Immature natural killer cell (primary cell): ENCODE data around the gene UBE2Z. TPM values are rescaled to one million over a fixed set of nuclear protein-coding genes. Genes with fewer than 3 reads are reported as not detected.

ENCODE experiments used
- DNase-seq, 3 donors: peaks; one replicate each; pipeline ENCODE4 v3.0.0; 2022; ENCODE audit warnings: mixed read lengths in 1 of 3
- H3K27ac Mint-ChIP-seq, 6 donors: one replicate each; pipeline ENCODE4 v1.8.0; 2020; ENCODE audit warnings: mixed read lengths in 6 of 6, mild to moderate bottlenecking in 5 of 6, inconsistent platforms in 4 of 6, moderate library complexity in 3 of 6
- H3K27me3 Mint-ChIP-seq, 3 donors: one replicate each; pipeline ENCODE4 v1.8.0; 2020 to 2021; ENCODE audit warnings: low read depth in 3 of 3, mild to moderate bottlenecking in 3 of 3, mixed read lengths in 3 of 3, moderate library complexity in 3 of 3, inconsistent platforms in 1 of 3
- H3K36me3 Mint-ChIP-seq, 3 donors: one replicate each; pipeline ENCODE4 v1.8.0; 2020; ENCODE audit warnings: mixed read lengths in 3 of 3, inconsistent platforms in 2 of 3, mild to moderate bottlenecking in 2 of 3
- H3K4me1 Mint-ChIP-seq, 2 donors: one replicate each; pipeline ENCODE4 v1.8.0; 2020; ENCODE audit warnings: inconsistent platforms in 2 of 2, mild to moderate bottlenecking in 2 of 2, mixed read lengths in 2 of 2, moderate library complexity in 1 of 2
- H3K4me3 Mint-ChIP-seq, 5 donors: one replicate each; pipeline ENCODE4 v1.8.0; 2020; ENCODE audit warnings: mild to moderate bottlenecking in 5 of 5, mixed read lengths in 5 of 5, inconsistent platforms in 3 of 5, moderate library complexity in 3 of 5
- H3K9me3 Mint-ChIP-seq, 6 donors: one replicate each; pipeline ENCODE4 v1.8.0; 2020; ENCODE audit warnings: mild to moderate bottlenecking in 6 of 6, mixed read lengths in 6 of 6, inconsistent platforms in 4 of 6, moderate library complexity in 3 of 6
- polyA plus RNA-seq, 3 donors: library from polyadenylated mRNA; unstranded; fragments of 300-500 nt; fragmentation: Illumina TruSeq; gene quantifications; one replicate each; pipeline ENCODE4 v1.2.3, GENCODE V29; 2021

UBE2Z gene
- polyA plus RNA-seq, 3 donors from 2014 or later: 62.4 to 84.3 (median 65.3) TPM

DNA sequence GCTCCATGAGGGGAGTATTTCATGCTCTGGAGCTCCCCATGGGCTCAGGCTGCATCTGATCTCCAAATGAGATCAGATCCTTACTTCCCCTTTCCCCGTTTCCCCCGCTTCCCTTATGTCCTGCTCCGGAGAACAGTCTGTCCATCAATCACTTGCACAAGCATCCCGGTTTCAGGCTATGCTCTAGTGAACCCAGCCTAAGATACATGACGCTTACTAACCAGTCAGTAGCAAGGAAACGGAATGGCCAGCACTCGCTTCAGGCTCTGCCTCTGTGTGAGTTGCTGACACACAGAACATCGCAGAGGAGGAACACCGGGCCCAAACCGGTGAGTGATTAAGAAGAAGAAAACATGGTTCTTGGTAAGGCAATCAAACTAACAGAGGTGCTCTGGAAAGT, 25.0 kb upstream of the UBE2Z start:
- Mint-ChIP-seq H3K27me3 (peaks cover 0 to 5% (median 2%) of the 10 kb centered on the region in 3 donors), H3K36me3 (no peaks in the 10 kb centered on the region), H3K4me1 (peaks cover 3 to 16% of the 10 kb centered on the region in 2 donors), H3K9me3 (no peaks in the 10 kb centered on the region), H3K27ac (no peak overlapping the region), H3K4me3 (no peak overlapping the region)
- no peak for DNase-seq

GRCh38 chr17:48890086-48890485, 18.1 kb upstream of the UBE2Z start:
- H3K36me3 Mint-ChIP-seq: no peaks in the 10 kb centered on the region
- peaks cover 7 to 12% (median 9%) of the 10 kb centered on the region in 3 donors for H3K27me3 Mint-ChIP-seq
- no peak overlapping the region for H3K27ac Mint-ChIP-seq
- H3K9me3 Mint-ChIP-seq: no peaks in the 10 kb centered on the region
- DNase-seq: no peak
- peak overlapping the region in 2 of 5 donors; percentile 12 to 13 for H3K4me3 Mint-ChIP-seq
- peaks cover 22 to 31% of the 10 kb centered on the region in 2 donors for H3K4me1 Mint-ChIP-seq

- DNase-seq: no peak
- H3K27ac Mint-ChIP-seq: peak overlapping the region; percentile 94 to 98 (median 96)
- H3K4me3 Mint-ChIP-seq: peak overlapping the region; percentile 90 to 94 (median 93)
- H3K36me3 Mint-ChIP-seq: peaks cover 0 to 7% (median 4%) of the 10 kb centered on the region in 3 donors
- peaks cover 7 to 12% (median 11%) of the 10 kb centered on the region in 3 donors for H3K27me3 Mint-ChIP-seq
- H3K4me1 Mint-ChIP-seq: peaks cover 24 to 31% of the 10 kb centered on the region in 2 donors
- no peaks in the 10 kb centered on the region for H3K9me3 Mint-ChIP-seq
Observed at GRCh38 chr17:48892940-48893645, 15.1 kb upstream of the UBE2Z start.

DNA sequence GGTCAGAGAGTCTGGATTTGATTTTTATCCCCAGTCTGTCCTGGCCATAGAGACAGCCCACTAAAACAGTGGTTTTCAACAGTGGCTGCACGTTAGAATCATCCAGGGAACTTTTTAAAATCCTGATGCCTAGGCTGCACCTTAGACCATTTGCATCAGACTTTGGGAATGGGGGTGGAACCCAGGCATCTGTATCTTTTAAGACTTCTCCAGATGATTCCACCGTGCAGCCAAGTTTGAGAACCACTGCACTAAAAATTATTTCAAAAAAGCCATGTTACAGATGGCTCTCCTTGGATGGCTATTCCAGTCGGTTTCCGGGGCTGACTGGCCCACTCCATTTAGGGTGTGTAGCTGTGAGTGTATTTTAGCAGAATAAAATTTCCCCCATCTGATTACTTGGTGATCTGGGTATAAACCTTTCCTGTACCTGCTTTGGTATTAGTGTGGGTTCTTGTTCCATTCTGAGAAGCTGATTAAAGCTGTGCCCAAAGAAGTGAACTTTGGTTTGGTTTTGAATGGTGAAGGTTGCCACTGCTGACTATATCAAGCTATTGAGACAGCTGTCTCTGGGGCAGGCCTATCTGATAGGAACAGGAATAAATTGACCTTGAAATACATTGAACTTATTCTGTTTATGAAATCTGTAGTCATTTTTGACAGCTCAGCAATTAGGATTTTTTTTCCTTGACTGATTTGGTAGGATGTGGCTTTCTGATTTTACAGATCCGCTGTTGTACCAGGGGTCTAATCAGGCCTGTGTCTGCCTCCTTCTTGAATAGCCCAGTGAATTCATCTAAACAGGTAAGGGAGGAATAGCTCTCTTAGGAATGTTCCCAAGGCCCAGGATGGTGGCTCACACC, 14.3 kb upstream of the UBE2Z start:
- H3K27ac Mint-ChIP-seq: peak overlapping the region; percentile 94 to 98 (median 96)

DNA sequence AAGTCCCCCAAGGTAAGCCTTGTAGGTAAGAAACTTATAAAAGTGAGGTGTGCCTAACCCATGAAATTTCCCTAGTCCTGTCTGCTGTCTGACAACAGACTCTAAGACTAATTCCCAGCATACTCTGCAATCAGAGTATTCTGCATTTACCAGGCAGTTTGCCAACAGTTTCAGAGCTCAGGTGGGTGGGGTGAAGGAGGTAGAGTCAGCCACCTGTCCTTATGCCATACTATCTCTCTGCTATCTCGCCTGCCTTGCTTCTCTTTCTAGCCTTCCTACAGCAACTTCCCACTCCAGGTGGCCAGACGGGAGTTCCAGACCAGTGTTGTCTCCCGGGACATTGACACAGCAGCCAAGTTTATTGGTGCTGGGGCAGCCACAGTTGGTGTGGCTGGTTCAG, 13.3 kb upstream of the UBE2Z start:
- Mint-ChIP-seq H3K36me3 (peaks cover 0 to 7% (median 4%) of the 10 kb centered on the region in 3 donors), H3K27ac (peak overlapping the region in 2 of 6 donors; percentile 30 to 36), H3K4me3 (peak overlapping the region in 1 of 5 donors; percentile 14), H3K4me1 (peaks cover 24 to 31% of the 10 kb centered on the region in 2 donors), H3K27me3 (peaks cover 7 to 12% (median 11%) of the 10 kb centered on the region in 3 donors), H3K9me3 (no peaks in the 10 kb centered on the region)
- no peak for DNase-seq

More for the DNA sequence above, 14.3 kb upstream of the UBE2Z start:
- no peak for DNase-seq
- Mint-ChIP-seq H3K27me3 (peaks cover 7 to 12% (median 11%) of the 10 kb centered on the region in 3 donors), H3K4me1 (peaks cover 24 to 31% of the 10 kb centered on the region in 2 donors), H3K4me3 (peak overlapping the region; percentile 90 to 94 (median 93)), H3K36me3 (peaks cover 0 to 7% (median 4%) of the 10 kb centered on the region in 3 donors), H3K9me3 (no peaks in the 10 kb centered on the region)

GRCh38 chr17:48901241-48901640, 7.0 kb upstream of the UBE2Z start:
- Mint-ChIP-seq H3K4me1 (no peaks in the 10 kb centered on the region), H3K9me3 (no peaks in the 10 kb centered on the region), H3K27ac (no peak overlapping the region), H3K27me3 (peaks cover 0 to 7% (median 2%) of the 10 kb centered on the region in 3 donors), H3K4me3 (no peak overlapping the region), H3K36me3 (peaks cover 0 to 4% (median 3%) of the 10 kb centered on the region in 3 donors)
- no peak for DNase-seq

DNA sequence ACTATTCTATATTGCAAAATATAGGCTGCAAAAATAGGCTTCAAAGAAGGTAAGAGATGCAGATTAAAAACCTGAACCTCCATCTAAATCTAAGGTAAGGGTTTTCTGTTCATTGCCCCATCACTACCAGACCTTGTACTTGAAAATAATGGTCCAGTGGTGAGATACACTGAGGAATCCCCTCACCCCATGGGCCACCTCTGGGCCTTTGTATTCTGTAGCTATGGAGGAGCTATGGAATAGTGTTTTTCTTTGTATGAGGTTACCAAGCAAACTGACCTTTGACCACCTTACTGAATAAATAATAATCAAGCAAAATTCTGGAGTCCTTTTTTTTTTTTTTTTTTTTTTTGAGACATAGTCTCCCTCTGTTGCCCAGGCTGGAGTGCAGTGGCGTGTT, 4.8 kb upstream of the UBE2Z start:
- no peaks in the 10 kb centered on the region for H3K9me3 Mint-ChIP-seq
- H3K4me1 Mint-ChIP-seq: peaks cover 8% of the 10 kb centered on the region in 2 donors
- no peak overlapping the region for H3K4me3 Mint-ChIP-seq
- no peak for DNase-seq
- H3K27me3 Mint-ChIP-seq: peaks cover 5 to 8% (median 5%) of the 10 kb centered on the region in 3 donors
- no peaks in the 10 kb centered on the region for H3K36me3 Mint-ChIP-seq
- H3K27ac Mint-ChIP-seq: no peak overlapping the region

- Mint-ChIP-seq H3K27me3 (peaks cover 5 to 8% (median 5%) of the 10 kb centered on the region in 3 donors), H3K4me3 (no peak overlapping the region)
Observed at GRCh38 chr17:48904428-48904827, 3.8 kb upstream of the UBE2Z start.

GRCh38 chr17:48905987-48906515, 2.2 kb upstream of the UBE2Z start:
- peaks cover 29 to 31% of the 10 kb centered on the region in 2 donors for H3K4me1 Mint-ChIP-seq
- no peak overlapping the region for H3K27ac Mint-ChIP-seq
- H3K4me3 Mint-ChIP-seq: peak overlapping the region in 1 of 5 donors; percentile 59
- no peak for DNase-seq
- H3K9me3 Mint-ChIP-seq: no peaks in the 10 kb centered on the region
- H3K36me3 Mint-ChIP-seq: no peaks in the 10 kb centered on the region
- peaks cover 5 to 6% (median 5%) of the 10 kb centered on the region in 3 donors for H3K27me3 Mint-ChIP-seq

More at GRCh38 chr17:48904428-48904827, 3.8 kb upstream of the UBE2Z start:
- Mint-ChIP-seq H3K9me3 (no peaks in the 10 kb centered on the region), H3K4me1 (peaks cover 13 to 15% of the 10 kb centered on the region in 2 donors), H3K36me3 (no peaks in the 10 kb centered on the region), H3K27ac (no peak overlapping the region)
- DNase-seq: no peak

DNA sequence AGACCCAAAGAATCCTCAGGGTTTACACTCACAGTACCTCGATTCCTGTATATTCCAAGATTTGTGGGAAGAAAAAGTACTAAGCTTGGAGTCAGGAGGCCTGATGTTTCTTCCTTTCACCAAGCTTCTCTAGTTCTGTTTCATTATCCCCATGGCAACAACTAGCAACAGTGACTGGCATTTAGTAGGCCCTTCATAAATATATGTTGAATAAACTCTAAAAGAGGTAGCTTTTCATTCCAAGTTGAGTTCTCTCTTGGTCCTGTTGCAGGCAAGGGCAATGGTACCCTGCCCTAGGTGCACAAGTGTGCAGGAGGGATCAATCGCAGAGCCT, 527 bp upstream of the UBE2Z start:
- no peak for DNase-seq
- H3K9me3 Mint-ChIP-seq: no peaks in the 10 kb centered on the region

GRCh38 chr17:48908853-48909394, 717 bp downstream of the UBE2Z start:
- DNase-seq: peak; percentile 67 to 75 (median 68)
- H3K9me3 Mint-ChIP-seq: no peaks in the 10 kb centered on the region
- H3K4me1 Mint-ChIP-seq: peaks cover 50 to 58% of the 10 kb centered on the region in 2 donors
- peaks cover 4 to 6% (median 5%) of the 10 kb centered on the region in 3 donors for H3K27me3 Mint-ChIP-seq
- H3K4me3 Mint-ChIP-seq: peak overlapping the region; percentile 84 to 98 (median 89)
- H3K27ac Mint-ChIP-seq: peak overlapping the region; percentile 94 to 98 (median 96)
- H3K36me3 Mint-ChIP-seq: peaks cover 0 to 13% (median 12%) of the 10 kb centered on the region in 3 donors

More for the DNA sequence above, 527 bp upstream of the UBE2Z start:
- Mint-ChIP-seq H3K27me3 (peaks cover 5 to 6% (median 5%) of the 10 kb centered on the region in 3 donors), H3K36me3 (peaks cover 0 to 10% (median 7%) of the 10 kb centered on the region in 3 donors), H3K4me3 (peak overlapping the region; percentile 94 to 98 (median 97)), H3K4me1 (peaks cover 42 to 47% of the 10 kb centered on the region in 2 donors), H3K27ac (peak overlapping the region; percentile 94 to 99 (median 98))

- Mint-ChIP-seq H3K9me3 (no peaks in the 10 kb centered on the region), H3K27me3 (peaks cover 3 to 5% (median 4%) of the 10 kb centered on the region in 3 donors), H3K36me3 (peaks cover 4 to 19% (median 17%) of the 10 kb centered on the region in 3 donors), H3K27ac (peak overlapping the region; percentile 94 to 98 (median 96)), H3K4me1 (peaks cover 53 to 67% of the 10 kb centered on the region in 2 donors), H3K4me3 (peak overlapping the region; percentile 84 to 98 (median 89))
- no peak for DNase-seq
Observed at GRCh38 chr17:48909783-48910182, 1.6 kb downstream of the UBE2Z start.

DNA sequence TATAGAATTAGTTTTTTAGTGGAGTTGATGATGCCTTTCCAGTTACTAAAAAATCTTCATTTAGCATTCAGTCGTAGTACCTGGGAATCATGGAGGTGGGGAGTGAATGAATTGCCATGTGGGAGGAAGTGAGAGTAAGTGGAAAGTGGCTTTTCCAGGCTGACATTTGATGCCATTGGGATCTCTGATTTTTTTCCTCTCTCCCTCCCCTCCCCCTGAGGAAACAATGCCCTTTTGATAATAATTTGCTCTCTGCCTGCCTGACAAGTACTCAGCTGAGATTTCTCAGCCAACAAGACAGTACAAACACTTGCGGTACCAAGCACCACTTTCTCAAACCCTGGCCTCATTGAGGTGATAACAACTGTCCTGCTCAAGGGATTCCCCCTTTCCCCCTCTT, 2.2 kb downstream of the UBE2Z start:
- Mint-ChIP-seq H3K27ac (peak overlapping the region; percentile 78 to 98 (median 94)), H3K27me3 (peaks cover 3 to 5% (median 4%) of the 10 kb centered on the region in 3 donors), H3K4me3 (peak overlapping the region; percentile 52 to 98 (median 64)), H3K4me1 (peaks cover 56 to 73% of the 10 kb centered on the region in 2 donors), H3K9me3 (no peaks in the 10 kb centered on the region), H3K36me3 (peaks cover 5 to 19% (median 18%) of the 10 kb centered on the region in 3 donors)
- no peak for DNase-seq
